Measurements from ENCODE around the gene CD74. TPM values are rescaled to one million over a fixed set of nuclear protein-coding genes. Genes with fewer than 3 reads are reported as not detected.

Gene CD74
- total and polyA plus RNA-seq, 10 of the 15 experiments (the other 5 are each of a cell fraction or from before 2014, with no cell fraction given), result 1,387 to 11,063 (median 3,922) TPM

GRCh38 chr5:150412319-150413175 is at the start of gene CD74 (continued):
- TF ChIP-seq POLR2AphosphoS5 (IDR thresholded peaks at IDR 0.05; ENCODE audit: low read length) (peak; percentile 99), NR2C2 (IDR thresholded peaks at IDR 0.05; ENCODE audit: borderline replicate concordance, control insufficient read depth, insufficient read length, low read depth) (no peak), YBX1 (IDR thresholded peaks at IDR 0.05) (0 out of 2 replicates have a peak, but pooled peaks have one; percentile 6), CHD2 (IDR thresholded peaks at IDR 0.05; ENCODE audit: borderline replicate concordance, low read depth, low read length) (peak; percentile 86), ZBED1 (IDR thresholded peaks at IDR 0.05; ENCODE audit: borderline replicate concordance) (peak; percentile 99), BACH1 (IDR thresholded peaks at IDR 0.05; ENCODE audit: borderline replicate concordance) (peak; percentile 93), RAD21 (IDR thresholded peaks at IDR 0.05; ENCODE audit: insufficient read depth, low read depth, low read length) (no peak), ATF2 (IDR thresholded peaks at IDR 0.05; ENCODE audit: low read length) (no peak), GATAD2B (conservative IDR thresholded peaks at IDR 0.05; ENCODE audit: low read depth) (peak; percentile 63), RUNX3 (IDR thresholded peaks at IDR 0.05; ENCODE audit: low read length) (no peak), PKNOX1 (IDR thresholded peaks at IDR 0.05) (0 out of 2 replicates have a peak, but pooled peaks have one; percentile 4), SMARCA5 (IDR thresholded peaks at IDR 0.05) (peak; percentile 73; the same call in 1 of the 2 replicates), MYC (IDR thresholded peaks at IDR 0.05; ENCODE audit: insufficient read depth, insufficient read length, insufficient replicate concordance, low read length, severe bottlenecking) (no peak), POLR2A (IDR thresholded peaks at IDR 0.05; ENCODE audit: low read depth, low read length) (peak; percentile 99), TCF12 (IDR thresholded peaks at IDR 0.05; ENCODE audit: low read depth, low read length) (peak; percentile 83; the same call in 1 of the 2 replicates), HSF1 (IDR thresholded peaks at IDR 0.05; ENCODE audit: low read depth, low read length) (no peak), SMAD1 (IDR thresholded peaks at IDR 0.05; ENCODE audit: low read depth, partially characterized antibody) (peak; percentile 100), IKZF1 (conservative IDR thresholded peaks at IDR 0.05) (peak; percentile 89), SIX5 (IDR thresholded peaks at IDR 0.05; ENCODE audit: low read depth, low read length, severe bottlenecking) (no peak), REST (IDR thresholded peaks at IDR 0.05; ENCODE audit: low read depth, low read length) (peak; percentile 68), IRF3 (IDR thresholded peaks at IDR 0.05) (0 out of 2 replicates have a peak, but pooled peaks have one; percentile 57)

Measured in GM12878 (cell line).